NCI-H82 treated with DMSO at 0.1 percent for 48 hours (cell line): ENCODE data around the gene TMEM106C.

Source experiments
- DNase-seq: peaks from one replicate; lab custom pipeline; 2025; ENCODE audit not compliant: unreplicated experiment; lab: John Stamatoyannopoulos, UW

Gene TMEM106C

DNA sequence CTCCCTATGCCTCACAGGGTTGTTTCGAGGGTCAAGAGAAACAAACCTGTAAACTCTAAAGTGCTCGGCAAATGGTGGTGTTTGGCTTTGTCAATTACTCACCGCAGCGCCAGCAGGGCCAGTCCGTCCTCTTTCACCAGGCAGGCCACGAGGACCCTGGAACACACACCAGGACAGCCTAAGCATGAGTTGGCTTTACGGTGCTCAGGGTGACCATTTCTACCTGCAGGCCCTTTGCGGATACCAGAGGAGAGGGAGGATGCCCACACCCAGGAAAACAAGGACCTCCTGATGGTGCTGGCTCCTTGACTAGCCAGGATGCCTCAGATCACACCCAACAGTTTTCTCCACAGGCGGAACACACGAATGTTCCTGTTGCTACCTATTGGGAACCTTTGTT, 29.4 kb downstream of the TMEM106C start:
- no peak for DNase-seq

DNA sequence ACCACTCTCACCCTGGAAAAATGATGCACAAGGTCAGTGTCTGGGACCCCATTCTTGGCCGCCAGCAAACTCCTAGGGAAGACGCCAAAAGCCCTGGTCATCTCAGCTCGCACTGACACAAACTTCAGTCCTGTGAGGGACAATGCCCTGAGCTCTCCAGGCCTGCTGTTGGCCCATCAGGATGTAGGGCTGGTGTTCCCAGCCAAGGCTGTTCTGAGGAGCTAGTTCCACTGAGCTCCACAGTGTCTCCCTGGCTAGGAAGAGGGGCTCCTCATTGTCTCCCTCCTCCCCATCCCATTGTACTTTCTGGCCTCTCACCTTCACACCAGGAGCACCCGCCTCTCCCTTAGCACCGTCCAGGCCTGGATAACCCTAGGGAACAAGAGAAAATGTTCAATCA, 30.1 kb downstream of the TMEM106C start:
- DNase-seq, result no peak

GRCh38 chr12:47995981-47996401, 32.6 kb downstream of the TMEM106C start:
- no peak for DNase-seq

DNA sequence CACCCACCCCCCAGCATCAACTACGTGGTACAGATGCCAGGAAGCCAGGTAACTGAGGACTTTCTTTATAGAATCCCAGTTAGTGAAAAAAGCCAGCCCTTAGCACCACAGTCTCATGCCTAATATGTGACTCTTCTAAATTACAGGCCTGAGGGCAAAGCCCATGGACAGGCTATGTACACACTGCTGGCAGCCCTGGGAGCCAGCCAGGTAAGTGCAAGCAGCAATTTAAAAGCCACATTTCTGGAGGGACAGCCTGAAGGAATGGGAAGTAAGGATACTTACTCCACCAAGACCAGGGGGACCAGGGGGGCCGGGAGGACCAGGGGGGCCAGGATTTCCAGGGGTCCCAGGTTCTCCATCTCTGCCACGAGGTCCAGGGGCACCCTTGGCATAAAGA, 33.9 kb downstream of the TMEM106C start:
- DNase-seq, result no peak

DNA sequence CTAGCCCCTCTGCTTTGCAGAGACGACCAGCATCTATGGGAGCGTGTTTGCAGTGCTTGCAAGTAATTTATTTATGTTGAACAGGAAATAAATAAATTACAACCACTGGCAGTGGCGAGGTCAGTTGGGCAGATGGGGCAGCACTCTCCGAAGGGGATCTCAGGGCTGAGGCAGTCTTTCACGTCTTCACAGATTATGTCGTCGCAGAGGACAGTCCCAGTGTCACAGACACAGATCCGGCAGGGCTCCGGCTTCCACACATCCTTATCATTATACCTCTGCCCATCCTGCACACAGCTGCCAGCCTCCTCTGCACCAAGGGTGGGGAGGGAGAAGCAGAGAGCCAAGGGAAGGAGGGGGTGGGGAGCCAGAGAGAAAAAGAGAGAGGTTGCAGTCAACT, 36.4 kb downstream of the TMEM106C start:
- no peak for DNase-seq

- DNase-seq, result peak; percentile 17
Measured at GRCh38 chr12:48000878-48001504, 37.6 kb downstream of the TMEM106C start.

DNA sequence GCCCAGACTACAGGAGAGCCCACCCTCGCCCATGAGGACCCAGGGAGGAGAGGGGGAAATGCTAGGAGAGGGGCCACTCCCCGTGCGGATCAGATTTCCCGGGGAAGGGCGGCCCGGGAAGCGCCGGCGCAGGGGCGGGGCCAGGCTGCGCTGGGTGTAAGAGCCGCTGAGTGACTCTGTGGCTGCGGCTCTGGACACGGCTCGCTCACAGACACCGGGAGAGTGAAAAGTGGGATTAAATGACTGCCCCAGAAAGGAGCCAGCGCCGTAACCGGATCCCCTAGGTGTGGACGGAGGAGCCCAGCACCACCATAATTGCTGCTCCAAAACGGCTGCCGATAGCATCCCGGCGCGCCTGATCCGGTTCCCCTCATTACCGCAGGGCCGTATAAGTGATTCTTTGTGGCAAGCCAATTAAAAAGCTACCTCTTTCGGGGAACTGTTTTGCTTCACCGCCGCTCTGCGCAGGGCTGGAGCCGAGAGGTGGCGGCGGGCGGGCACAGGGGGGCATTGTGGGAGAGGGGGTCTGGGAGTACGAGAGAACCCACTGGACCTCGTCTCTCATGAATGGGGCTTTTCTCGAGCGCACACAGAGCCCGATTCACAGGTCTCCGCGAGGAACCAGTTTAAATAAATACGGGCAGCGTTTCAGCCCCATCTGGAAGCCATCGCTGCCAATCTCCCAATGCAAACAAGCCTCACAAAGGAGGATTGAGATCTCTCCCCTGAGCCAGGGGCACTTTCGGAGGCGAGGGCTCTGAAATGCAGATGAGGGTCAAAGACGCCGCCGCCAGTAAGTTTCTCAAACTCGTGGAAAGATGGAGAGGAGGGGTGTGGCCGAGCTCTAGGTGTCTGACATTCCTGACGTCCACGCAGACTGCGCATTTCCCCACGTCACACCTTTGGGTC, 38.4 kb downstream of the TMEM106C start:
- peak; percentile 47 for DNase-seq

GRCh38 chr12:48002414-48002730, 39.0 kb downstream of the TMEM106C start:
- no peak for DNase-seq

GRCh38 chr12:48002773-48003218, 39.4 kb downstream of the TMEM106C start:
- DNase-seq, result no peak

DNA sequence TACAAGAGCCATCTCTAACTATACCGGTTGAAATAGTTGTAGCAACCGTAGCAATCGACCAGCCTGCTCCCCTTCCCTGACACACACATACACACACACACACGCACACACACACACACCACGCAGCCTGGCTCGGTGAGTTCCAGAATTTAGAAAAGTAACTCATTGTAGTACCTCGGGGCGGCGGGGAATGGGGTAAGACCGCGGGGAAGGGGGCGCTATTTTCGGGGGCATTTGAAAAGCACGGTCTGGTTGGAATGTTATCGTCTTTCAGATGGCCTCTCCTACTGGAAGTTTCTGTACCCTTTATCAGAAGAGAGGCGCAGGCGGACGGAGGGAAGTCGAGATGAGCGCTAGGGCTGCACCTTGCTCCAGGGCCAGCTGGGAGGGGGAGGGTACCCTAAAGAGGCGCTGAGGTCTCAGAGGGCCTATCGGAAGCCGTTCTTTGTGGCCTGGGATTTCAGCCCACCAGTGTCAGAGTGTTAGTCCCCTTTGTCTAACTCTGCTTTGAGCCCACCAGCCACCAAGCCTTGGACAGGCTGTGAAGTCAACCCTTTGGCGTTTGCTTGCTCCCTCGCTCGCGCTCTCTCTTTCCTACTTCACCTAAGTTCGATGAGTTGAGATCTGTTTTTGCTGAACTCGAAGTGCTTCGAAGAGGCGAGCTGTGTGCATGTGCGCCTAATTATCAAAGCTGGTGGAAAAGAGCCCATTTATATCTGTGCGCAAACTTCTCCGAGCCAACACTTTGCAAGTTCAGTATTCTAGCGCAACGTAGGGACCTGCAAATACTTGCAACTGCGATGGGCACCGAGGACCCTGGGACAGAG, 40.0 kb downstream of the TMEM106C start:
- no peak for DNase-seq

DNA sequence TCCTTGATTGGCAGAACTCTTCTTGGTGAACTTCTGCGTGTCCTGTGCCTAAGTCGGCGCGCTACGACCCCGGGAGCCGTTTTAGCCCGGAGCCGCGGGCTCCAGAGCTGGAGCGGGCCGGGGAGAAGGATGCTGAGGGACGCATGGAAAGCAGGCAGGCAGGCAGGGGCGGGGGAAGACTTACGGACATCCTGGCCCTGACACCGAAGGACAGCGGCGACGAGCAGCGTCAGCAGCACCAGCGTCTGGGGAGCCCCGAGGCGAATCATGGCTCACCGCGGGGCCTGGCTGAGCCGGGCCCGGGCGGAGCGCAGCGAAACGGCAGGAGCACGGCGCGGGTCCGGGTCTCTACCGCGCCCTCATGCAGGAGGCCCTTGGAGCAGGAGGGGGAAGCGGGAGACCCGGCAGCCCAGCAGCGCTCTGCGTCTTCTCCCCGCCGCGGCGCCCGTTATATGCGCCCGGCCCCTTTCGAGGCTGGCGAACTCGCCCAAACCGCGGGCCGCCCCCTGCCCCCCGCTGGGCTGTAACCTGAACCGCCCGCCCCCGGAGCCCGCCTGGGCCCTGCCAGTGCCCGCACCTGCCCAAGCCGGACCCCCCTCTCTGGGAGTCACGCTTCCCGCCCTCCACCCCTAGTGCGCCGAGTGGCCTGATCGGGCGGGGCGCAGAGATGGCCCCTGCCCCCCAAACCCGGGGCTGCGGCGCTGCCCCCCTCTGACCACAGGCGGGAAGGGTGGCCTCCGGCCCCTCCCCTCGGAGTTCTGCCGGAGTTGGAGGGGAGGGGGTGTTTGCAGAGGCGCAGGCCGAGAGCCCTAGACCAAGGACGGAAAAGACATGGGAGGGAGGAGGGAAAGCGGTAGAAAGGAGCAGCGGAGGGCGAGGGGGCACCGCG, 40.9 kb downstream of the TMEM106C start, which contains the start of gene COL2A1:
COL2A1 (minus strand) TSS at position 424 of the 889 bp plus-strand sequence; CDS start at position 269, 155 bp downstream.
- no peak for DNase-seq

GRCh38 chr12:48005001-48005749, 41.8 kb downstream of the TMEM106C start:
- DNase-seq, result no peak

DNA sequence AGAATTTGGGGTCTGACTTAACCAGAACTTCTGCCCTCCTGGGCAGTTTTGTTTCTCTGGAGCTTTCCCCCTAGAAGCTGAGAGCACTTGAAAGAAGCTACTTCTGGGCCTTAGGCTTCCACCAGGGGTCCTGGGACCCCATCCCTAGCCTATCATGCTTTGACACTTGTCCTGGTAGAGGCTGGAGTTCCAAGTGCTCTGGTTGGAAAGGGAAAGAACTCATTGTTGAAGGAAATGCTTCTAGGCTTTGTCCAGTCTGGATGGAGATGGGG, 42.3 kb downstream of the TMEM106C start:
- DNase-seq, result no peak

- DNase-seq, result no peak
Measured at GRCh38 chr12:48007206-48007605, 43.8 kb downstream of the TMEM106C start.

DNA sequence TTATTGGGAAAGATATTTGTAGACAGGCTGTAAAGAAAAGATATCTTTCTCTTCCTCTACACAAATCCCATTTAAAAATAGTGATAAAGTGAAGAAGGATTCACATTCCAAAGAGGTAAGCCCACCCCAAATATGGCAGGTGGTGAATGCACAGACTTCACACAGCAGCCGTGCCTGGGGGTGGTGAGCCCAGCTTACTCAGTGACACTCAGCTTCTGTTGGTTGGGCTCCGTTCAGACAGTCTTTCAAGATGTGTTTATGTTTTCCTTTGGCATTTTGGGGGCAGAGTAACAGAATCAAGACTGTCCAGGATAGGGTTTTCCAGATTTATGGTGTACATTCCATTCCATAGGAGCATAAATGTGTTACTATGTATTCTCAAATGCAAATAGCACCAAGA, 45.0 kb downstream of the TMEM106C start:
- no peak for DNase-seq

DNA sequence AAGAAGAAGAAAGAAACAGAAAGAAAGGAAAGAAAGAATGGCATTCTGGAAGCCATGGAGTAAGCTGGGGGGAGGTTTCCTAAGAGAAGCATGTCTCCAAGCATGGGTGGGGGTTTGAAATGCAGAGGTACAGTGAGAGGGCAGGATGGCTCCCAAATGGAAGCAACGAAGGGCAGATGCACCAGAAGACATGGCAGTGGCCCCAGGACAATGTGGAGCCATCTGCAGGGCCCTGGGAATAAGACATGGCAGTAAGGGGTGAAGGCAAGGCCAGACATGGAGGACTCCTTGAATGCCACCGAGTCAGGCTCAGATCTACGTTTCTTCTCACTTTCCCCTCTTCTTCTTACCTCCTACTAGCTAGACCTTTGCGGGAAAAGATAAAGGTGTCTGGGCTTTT, 45.6 kb downstream of the TMEM106C start:
- no peak for DNase-seq

- no peak for DNase-seq
Measured at GRCh38 chr12:48009471-48009870, 46.1 kb downstream of the TMEM106C start.

DNA sequence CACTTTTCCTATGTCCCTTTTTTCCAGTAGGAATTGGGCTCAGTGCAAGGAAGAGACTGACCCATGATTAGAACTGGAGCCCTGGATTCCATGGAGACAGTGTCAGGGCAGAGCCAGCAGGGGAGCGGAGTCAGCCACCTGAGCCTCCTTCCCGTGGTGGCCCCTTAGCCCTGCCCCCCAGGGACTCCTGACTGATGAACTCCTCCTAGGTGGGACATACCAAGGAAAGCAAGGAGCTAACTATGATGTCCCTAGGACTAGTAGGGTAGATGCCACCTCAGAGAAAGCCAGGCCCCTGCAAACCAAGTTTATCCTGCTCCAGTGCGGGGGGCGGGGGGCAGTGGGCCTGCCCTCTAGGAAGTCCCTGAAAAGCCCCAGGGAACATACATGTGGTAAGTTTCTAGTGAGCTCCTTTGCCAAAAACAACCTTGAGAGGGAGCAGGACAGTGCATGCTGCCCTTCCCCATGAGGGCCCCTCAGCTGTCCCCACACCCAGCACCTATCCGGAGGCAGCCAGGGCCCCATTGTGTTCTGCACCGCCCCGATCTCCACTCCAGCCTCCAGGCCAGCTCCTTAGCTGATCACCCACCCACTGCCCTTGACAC, 47.1 kb downstream of the TMEM106C start:
- DNase-seq, result no peak

- DNase-seq, result no peak
Measured at GRCh38 chr12:48012070-48012469, 48.7 kb downstream of the TMEM106C start.

GRCh38 chr12:48013287-48013686, 49.9 kb downstream of the TMEM106C start:
- DNase-seq, result no peak
